ENCODE data around the gene RNF19B.
"Not testable (repeated sequence)": the region's sequence is repeated elsewhere in the genome, so short reads cannot be mapped to it uniquely, and the experiment has no call there.

The RNF19B gene

DNA sequence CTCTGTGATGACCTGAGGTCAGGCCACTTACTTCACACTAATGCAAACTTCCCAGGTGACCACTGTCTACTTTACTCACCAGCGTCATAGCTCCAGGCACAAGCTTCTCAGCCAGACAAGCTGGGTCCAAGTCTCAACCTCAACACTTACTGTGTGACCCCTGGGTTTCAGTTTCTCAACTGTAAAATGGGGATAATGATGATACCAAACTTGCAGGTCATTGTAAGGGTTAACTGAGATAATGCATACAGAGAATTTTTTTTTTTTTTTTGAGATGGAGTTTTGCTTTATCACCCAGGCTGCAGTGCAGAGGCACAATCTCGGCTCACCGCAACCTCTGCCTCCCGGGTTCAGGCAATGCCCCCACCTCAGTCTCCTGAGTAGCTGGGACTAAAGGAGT lies 37.4 kb upstream of the RNF19B start:
- H3K4me3 ChIP-seq (ENCODE audit: low read length): no peak overlapping the region
- no peak for DNase-seq (ENCODE audit: low read depth)
- TF ChIP-seq, protein P1, sequence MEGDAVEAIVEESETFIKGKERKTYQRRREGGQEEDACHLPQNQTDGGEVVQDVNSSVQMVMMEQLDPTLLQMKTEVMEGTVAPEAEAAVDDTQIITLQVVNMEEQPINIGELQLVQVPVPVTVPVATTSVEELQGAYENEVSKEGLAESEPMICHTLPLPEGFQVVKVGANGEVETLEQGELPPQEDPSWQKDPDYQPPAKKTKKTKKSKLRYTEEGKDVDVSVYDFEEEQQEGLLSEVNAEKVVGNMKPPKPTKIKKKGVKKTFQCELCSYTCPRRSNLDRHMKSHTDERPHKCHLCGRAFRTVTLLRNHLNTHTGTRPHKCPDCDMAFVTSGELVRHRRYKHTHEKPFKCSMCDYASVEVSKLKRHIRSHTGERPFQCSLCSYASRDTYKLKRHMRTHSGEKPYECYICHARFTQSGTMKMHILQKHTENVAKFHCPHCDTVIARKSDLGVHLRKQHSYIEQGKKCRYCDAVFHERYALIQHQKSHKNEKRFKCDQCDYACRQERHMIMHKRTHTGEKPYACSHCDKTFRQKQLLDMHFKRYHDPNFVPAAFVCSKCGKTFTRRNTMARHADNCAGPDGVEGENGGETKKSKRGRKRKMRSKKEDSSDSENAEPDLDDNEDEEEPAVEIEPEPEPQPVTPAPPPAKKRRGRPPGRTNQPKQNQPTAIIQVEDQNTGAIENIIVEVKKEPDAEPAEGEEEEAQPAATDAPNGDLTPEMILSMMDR (conservative IDR thresholded peaks at IDR 0.05; ENCODE audit: low read depth, low read length): no peak

GRCh38 chr1:33001282-33001681 lies 36.7 kb upstream of the RNF19B start:
- H3K4me3 ChIP-seq (ENCODE audit: low read length): no peak overlapping the region
- TF ChIP-seq, protein P1 (conservative IDR thresholded peaks at IDR 0.05; ENCODE audit: low read depth, low read length): peak; percentile 42
- DNase-seq (ENCODE audit: low read depth): no peak

DNA sequence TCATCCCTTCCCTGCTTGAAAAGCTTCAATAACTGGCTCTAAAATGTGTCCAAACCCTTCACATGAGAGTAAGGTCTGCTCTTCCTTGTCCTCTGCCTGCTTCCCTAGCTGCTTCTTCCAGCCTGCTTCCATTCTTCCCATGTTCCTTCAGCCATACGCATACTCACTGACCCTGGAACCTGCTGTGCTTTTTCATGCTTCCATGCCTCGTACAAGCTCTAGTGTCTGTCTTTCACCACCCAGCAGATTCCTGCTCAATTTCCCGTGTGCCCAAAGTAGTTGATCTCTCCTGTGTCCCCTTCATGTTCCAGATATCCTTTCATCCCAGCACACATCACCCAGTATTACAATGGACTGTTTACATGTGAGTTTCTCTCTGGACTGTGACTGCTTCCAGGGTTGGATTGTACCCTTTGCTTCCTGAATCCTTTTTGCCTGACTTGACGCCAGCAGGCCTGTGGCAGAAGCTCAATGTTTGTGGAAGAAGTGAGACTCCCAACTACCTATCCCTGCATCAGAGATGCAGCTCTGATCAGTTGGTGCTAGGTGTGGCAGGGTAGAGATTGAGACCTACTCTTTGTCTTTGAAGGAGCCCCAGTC lies 35.9 kb upstream of the RNF19B start:
- TF ChIP-seq, protein P1 (conservative IDR thresholded peaks at IDR 0.05; ENCODE audit: low read depth, low read length): no peak
- H3K4me3 ChIP-seq (ENCODE audit: low read length): no peak overlapping the region
- no peak for DNase-seq (ENCODE audit: low read depth)

DNA sequence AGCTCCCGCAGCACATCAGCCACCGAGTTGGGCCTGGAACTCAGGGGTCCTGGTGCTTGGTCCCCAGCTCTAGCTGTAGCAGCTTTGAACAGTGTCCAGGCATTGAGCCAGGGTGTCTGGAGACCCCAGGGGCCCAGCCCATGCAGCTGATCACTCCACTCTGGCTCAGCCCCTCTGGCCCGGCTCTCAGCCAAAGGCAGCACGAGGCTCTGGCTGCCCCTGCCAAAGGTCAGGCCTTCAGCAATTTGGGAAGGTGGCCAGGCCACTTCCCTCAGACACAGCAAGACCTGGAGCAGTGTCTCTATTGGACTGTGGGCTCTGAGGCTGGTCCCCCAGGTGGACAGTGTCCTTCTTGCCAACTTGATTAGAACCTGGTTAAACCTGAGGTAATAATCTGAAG lies 34.4 kb upstream of the RNF19B start:
- TF ChIP-seq, protein P1 (conservative IDR thresholded peaks at IDR 0.05; ENCODE audit: low read depth, low read length): no peak
- no peak for DNase-seq (ENCODE audit: low read depth)
- no peak overlapping the region for H3K4me3 ChIP-seq (ENCODE audit: low read length)

GRCh38 chr1:32998064-32998463 lies 33.5 kb upstream of the RNF19B start:
- no peak overlapping the region for H3K4me3 ChIP-seq (ENCODE audit: low read length)
- TF ChIP-seq, protein P1 (conservative IDR thresholded peaks at IDR 0.05; ENCODE audit: low read depth, low read length): no peak
- DNase-seq (ENCODE audit: low read depth): no peak

GRCh38 chr1:32997381-32997891 lies 32.8 kb upstream of the RNF19B start:
- TF ChIP-seq, protein P1 (conservative IDR thresholded peaks at IDR 0.05; ENCODE audit: low read depth, low read length): no peak
- DNase-seq (ENCODE audit: low read depth): no peak
- H3K4me3 ChIP-seq (ENCODE audit: low read length): no peak overlapping the region

DNA sequence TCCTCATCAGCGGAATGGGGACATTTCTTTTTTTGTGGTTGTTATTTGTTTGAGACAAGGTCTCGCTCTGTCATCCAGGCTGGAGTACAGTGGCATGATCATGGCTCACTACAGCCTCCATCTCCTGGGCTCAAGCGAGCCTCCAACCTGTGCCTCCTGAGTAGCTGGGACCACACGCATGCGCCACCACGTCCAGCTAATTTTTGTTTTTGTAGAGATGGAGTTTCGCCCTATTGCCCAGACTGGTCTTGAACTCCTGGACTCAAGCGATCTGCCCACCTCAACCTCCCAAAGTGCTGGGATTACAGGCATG lies 28.7 kb upstream of the RNF19B start:
- not testable (repeated sequence) for DNase-seq (ENCODE audit: low read depth); H3K4me3 ChIP-seq (ENCODE audit: low read length)
